HepG2 (cell line): ENCODE results near the gene CCDC91.

Experiments
- CTCF ChIP-seq: sonication (generic); formaldehyde crosslinking; IDR thresholded peaks from 2 replicates; pipeline ENCODE4 v1.5.0; 2020; ENCODE audit warnings: mild to moderate bottlenecking, missing genetic modification reagents, moderate library complexity
- EZH2 ChIP-seq: conservative IDR thresholded peaks from 2 replicates; pipeline ENCODE4 v1.6.1; 2012; ENCODE audit warnings: mild to moderate bottlenecking, low read depth, low read length, moderate library complexity
- KDM5B ChIP-seq: sonication (generic); formaldehyde crosslinking; IDR thresholded peaks from 2 replicates; pipeline ENCODE4 v1.4.0; 2020; ENCODE audit warnings: missing genetic modification reagents, mild to moderate bottlenecking, borderline replicate concordance
- MAZ ChIP-seq, 2 experiments: sonication (generic) in 1 of 2; formaldehyde crosslinking in 1 of 2; IDR thresholded peaks; 2 replicates each; pipeline versions ENCODE4 v1.5.0 to v1.6.1; 2012 to 2020; ENCODE audit warnings: low read depth in 2 of 2, mild to moderate bottlenecking in 2 of 2, borderline replicate concordance in 1 of 2, improper control_type of control experiment in 1 of 2, low read length in 1 of 2, missing genetic modification reagents in 1 of 2, moderate library complexity in 1 of 2
- NBN ChIP-seq: fragments of 450-650 bp; conservative IDR thresholded peaks from 2 replicates; pipeline ENCODE4 v1.6.1; 2017
- SP4 ChIP-seq: sonication (generic); formaldehyde crosslinking; IDR thresholded peaks from 2 replicates; pipeline ENCODE4 v1.8.1; 2023; ENCODE audit warnings: mild to moderate bottlenecking, missing genetic modification reagents
- XRCC5 ChIP-seq: fragments of 200-400 bp; formaldehyde crosslinking; optimal IDR thresholded peaks from 2 replicates; pipeline ENCODE3; 2017; ENCODE audit warnings: mild to moderate bottlenecking, low read length
- ZFX ChIP-seq: sonication (generic); formaldehyde crosslinking; IDR thresholded peaks from 2 replicates; pipeline ENCODE4 v1.4.0; 2020; ENCODE audit warnings: mild to moderate bottlenecking, low read depth, missing genetic modification reagents, moderate library complexity

- no peak for TF ChIP-seq SP4 (CRISPR knock-in tag)
- no peak for TF ChIP-seq MAZ (IDR thresholded peaks at IDR 0.05; ENCODE audit: borderline replicate concordance, low read depth, low read length)
- no peak for TF ChIP-seq MAZ (CRISPR knock-in tag; IDR thresholded peaks at IDR 0.05; ENCODE audit: low read depth)
- no peak for TF ChIP-seq KDM5B (CRISPR knock-in tag)
- TF ChIP-seq ZFX (CRISPR knock-in tag): no peak
- no peak for TF ChIP-seq CTCF (CRISPR knock-in tag)
- TF ChIP-seq EZH2: no peak
- no peak for TF ChIP-seq NBN
- TF ChIP-seq XRCC5: no peak
Observed at GRCh38 chr12:28568704-28569103, 378.4 kb downstream of the CCDC91 start.
